Hepatocyte (in vitro differentiated cells): Measurements from ENCODE around the gene SLC39A10.

Experiments
- CTCF ChIP-seq: fragments of 200-600 bp; sonication (generic); IDR thresholded peaks from 2 replicates; pipeline ENCODE4 v1.5.1; 2016; ENCODE audit warnings: antibody characterized with exemption, mild to moderate bottlenecking; ENCODE audit not compliant: poor library complexity
- EZH2 ChIP-seq: fragments of 200-600 bp; sonication (generic); IDR thresholded peaks from 2 replicates; pipeline ENCODE4 v1.6.1; 2016; ENCODE audit warnings: antibody characterized with exemption, mild to moderate bottlenecking, borderline replicate concordance
- EZH2phosphoT487 ChIP-seq: fragments of 200-600 bp; sonication (generic); IDR thresholded peaks from one replicate; pipeline ENCODE4 v1.6.1; 2018; ENCODE audit warnings: antibody characterized with exemption, mild to moderate bottlenecking, low read depth, moderate library complexity; ENCODE audit not compliant: unreplicated experiment, severe bottlenecking

GRCh38 chr2:195662138-195662537 is 5.1 kb downstream of the SLC39A10 start:
- TF ChIP-seq CTCF (no peak), EZH2phosphoT487 (no peak), EZH2 (no peak)
